ENCODE results near the gene NSD2. TPM values are rescaled to one million over a fixed set of nuclear protein-coding genes. Genes with fewer than 3 reads are reported as not detected.

The NSD2 gene
- total RNA-seq, 1 experiment from 2014 or later, result 128 TPM

DNA sequence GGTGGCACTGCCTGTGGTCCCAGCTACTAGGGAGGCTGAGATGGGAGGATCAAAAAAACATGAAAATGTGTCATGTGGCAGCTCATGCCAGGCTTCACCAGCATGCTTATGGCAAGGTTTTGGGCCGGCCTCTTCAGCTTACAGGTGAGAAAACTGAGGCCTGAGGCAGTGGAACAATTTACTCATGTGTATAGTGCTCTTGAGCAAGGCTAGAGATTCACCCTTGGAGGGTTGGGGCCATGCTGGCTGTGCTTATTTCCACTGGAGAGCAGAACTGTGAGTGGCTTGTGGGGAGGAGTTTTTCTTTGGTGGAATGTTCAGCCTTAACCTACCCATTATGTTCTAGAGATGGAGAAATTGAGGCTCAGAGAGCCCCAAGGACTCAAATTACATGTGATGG lies 31.8 kb downstream of the NSD2 start (continued):
- TF ChIP-seq, protein P1, sequence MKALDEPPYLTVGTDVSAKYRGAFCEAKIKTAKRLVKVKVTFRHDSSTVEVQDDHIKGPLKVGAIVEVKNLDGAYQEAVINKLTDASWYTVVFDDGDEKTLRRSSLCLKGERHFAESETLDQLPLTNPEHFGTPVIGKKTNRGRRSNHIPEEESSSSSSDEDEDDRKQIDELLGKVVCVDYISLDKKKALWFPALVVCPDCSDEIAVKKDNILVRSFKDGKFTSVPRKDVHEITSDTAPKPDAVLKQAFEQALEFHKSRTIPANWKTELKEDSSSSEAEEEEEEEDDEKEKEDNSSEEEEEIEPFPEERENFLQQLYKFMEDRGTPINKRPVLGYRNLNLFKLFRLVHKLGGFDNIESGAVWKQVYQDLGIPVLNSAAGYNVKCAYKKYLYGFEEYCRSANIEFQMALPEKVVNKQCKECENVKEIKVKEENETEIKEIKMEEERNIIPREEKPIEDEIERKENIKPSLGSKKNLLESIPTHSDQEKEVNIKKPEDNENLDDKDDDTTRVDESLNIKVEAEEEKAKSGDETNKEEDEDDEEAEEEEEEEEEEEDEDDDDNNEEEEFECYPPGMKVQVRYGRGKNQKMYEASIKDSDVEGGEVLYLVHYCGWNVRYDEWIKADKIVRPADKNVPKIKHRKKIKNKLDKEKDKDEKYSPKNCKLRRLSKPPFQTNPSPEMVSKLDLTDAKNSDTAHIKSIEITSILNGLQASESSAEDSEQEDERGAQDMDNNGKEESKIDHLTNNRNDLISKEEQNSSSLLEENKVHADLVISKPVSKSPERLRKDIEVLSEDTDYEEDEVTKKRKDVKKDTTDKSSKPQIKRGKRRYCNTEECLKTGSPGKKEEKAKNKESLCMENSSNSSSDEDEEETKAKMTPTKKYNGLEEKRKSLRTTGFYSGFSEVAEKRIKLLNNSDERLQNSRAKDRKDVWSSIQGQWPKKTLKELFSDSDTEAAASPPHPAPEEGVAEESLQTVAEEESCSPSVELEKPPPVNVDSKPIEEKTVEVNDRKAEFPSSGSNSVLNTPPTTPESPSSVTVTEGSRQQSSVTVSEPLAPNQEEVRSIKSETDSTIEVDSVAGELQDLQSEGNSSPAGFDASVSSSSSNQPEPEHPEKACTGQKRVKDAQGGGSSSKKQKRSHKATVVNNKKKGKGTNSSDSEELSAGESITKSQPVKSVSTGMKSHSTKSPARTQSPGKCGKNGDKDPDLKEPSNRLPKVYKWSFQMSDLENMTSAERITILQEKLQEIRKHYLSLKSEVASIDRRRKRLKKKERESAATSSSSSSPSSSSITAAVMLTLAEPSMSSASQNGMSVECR (CRISPR knock-in tag; IDR thresholded peaks at IDR 0.05; ENCODE audit: borderline replicate concordance), result no peak
- TF ChIP-seq MYBL2 (CRISPR knock-in tag; IDR thresholded peaks at IDR 0.05), result no peak
- TF ChIP-seq, protein P2, sequence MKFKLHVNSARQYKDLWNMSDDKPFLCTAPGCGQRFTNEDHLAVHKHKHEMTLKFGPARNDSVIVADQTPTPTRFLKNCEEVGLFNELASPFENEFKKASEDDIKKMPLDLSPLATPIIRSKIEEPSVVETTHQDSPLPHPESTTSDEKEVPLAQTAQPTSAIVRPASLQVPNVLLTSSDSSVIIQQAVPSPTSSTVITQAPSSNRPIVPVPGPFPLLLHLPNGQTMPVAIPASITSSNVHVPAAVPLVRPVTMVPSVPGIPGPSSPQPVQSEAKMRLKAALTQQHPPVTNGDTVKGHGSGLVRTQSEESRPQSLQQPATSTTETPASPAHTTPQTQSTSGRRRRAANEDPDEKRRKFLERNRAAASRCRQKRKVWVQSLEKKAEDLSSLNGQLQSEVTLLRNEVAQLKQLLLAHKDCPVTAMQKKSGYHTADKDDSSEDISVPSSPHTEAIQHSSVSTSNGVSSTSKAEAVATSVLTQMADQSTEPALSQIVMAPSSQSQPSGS (CRISPR knock-in tag; IDR thresholded peaks at IDR 0.05; ENCODE audit: borderline replicate concordance, low read depth), result no peak
- TF ChIP-seq ZBTB21 (CRISPR knock-in tag; IDR thresholded peaks at IDR 0.05; ENCODE audit: borderline replicate concordance), result no peak

DNA sequence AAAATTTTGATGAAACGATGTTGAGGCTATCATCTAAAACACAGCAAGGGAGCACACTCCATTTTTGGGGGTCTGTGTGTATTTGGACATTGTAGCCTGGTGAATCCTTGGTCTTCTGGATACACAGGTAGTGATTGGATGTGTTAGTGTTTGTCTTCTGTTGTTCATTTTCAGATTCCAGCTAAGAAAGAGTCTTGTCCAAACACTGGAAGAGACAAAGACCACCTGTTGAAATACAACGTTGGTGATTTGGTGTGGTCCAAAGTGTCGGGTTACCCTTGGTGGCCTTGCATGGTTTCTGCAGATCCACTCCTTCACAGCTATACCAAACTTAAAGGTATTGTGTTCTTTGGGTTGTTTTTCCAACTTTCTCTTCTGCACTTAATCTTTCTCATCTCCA lies 32.8 kb downstream of the NSD2 start:
- ChIA-PET CTCF (interaction anchor here (0.6 kb wide), 1 partner anchor 179 kb away, joined by 3 read pairs; no protein-coding TSS in a partner anchor), POLR2A (no interaction called here)
- TF ChIP-seq, protein P3, sequence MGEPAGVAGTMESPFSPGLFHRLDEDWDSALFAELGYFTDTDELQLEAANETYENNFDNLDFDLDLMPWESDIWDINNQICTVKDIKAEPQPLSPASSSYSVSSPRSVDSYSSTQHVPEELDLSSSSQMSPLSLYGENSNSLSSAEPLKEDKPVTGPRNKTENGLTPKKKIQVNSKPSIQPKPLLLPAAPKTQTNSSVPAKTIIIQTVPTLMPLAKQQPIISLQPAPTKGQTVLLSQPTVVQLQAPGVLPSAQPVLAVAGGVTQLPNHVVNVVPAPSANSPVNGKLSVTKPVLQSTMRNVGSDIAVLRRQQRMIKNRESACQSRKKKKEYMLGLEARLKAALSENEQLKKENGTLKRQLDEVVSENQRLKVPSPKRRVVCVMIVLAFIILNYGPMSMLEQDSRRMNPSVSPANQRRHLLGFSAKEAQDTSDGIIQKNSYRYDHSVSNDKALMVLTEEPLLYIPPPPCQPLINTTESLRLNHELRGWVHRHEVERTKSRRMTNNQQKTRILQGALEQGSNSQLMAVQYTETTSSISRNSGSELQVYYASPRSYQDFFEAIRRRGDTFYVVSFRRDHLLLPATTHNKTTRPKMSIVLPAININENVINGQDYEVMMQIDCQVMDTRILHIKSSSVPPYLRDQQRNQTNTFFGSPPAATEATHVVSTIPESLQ (CRISPR knock-in tag; IDR thresholded peaks at IDR 0.05), result no peak
- TF ChIP-seq ZNF121 (CRISPR knock-in tag; IDR thresholded peaks at IDR 0.05), result no peak
- no peak for TF ChIP-seq HMGA2 (CRISPR knock-in tag; IDR thresholded peaks at IDR 0.05)
- TF ChIP-seq OVOL2 (CRISPR knock-in tag; IDR thresholded peaks at IDR 0.05; ENCODE audit: borderline replicate concordance), result no peak
- TF ChIP-seq, protein P4, sequence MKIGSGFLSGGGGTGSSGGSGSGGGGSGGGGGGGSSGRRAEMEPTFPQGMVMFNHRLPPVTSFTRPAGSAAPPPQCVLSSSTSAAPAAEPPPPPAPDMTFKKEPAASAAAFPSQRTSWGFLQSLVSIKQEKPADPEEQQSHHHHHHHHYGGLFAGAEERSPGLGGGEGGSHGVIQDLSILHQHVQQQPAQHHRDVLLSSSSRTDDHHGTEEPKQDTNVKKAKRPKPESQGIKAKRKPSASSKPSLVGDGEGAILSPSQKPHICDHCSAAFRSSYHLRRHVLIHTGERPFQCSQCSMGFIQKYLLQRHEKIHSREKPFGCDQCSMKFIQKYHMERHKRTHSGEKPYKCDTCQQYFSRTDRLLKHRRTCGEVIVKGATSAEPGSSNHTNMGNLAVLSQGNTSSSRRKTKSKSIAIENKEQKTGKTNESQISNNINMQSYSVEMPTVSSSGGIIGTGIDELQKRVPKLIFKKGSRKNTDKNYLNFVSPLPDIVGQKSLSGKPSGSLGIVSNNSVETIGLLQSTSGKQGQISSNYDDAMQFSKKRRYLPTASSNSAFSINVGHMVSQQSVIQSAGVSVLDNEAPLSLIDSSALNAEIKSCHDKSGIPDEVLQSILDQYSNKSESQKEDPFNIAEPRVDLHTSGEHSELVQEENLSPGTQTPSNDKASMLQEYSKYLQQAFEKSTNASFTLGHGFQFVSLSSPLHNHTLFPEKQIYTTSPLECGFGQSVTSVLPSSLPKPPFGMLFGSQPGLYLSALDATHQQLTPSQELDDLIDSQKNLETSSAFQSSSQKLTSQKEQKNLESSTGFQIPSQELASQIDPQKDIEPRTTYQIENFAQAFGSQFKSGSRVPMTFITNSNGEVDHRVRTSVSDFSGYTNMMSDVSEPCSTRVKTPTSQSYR (CRISPR knock-in tag; IDR thresholded peaks at IDR 0.05), result no peak
- TF ChIP-seq ZNF138 (CRISPR knock-in tag; conservative IDR thresholded peaks at IDR 0.05), result no peak
- no peak for TF ChIP-seq ZBTB21 (CRISPR knock-in tag; IDR thresholded peaks at IDR 0.05; ENCODE audit: borderline replicate concordance)
- TF ChIP-seq NR1H2 (CRISPR knock-in tag; IDR thresholded peaks at IDR 0.05), result no peak
- TF ChIP-seq NFE2L1 (CRISPR knock-in tag; IDR thresholded peaks at IDR 0.05), result no peak
- H3K27me3 Mint-ChIP-seq (ENCODE audit: low read depth), result no peaks in the 10 kb centered on the region
- DNase-seq (ENCODE audit: low spot score) (no peak), ATAC-seq (no peak)
- H3K4me1 Mint-ChIP-seq, result peaks cover 2% of the 10 kb centered on the region
- H3K36me3 Mint-ChIP-seq, result peaks cover 48% of the 10 kb centered on the region
- no peak overlapping the region for H3K4me3 Mint-ChIP-seq
- H3K9me3 Mint-ChIP-seq, result no peaks in the 10 kb centered on the region
- no peak overlapping the region for H3K27ac Mint-ChIP-seq

Measured in WTC11 (cell line).